HG02642 (cell line): ENCODE measurements around the gene TJP1.
"Not testable (repeated sequence)": the region's sequence is repeated elsewhere in the genome, so short reads cannot be mapped to it uniquely, and the experiment has no call there.

ENCODE experiments used
- ATAC-seq: cut with Tn5 transposase; IDR thresholded peaks from one replicate; pipeline ENCODE4 v1.9.1; 2021; ENCODE audit warnings: mild to moderate bottlenecking; ENCODE audit not compliant: unreplicated experiment, poor library complexity

The TJP1 gene

GRCh38 chr15:29687204-29687815 lies 135.0 kb downstream of the TJP1 start:
- no peak for ATAC-seq

GRCh38 chr15:29686445-29687203 lies 135.6 kb downstream of the TJP1 start:
- no peak for ATAC-seq

- ATAC-seq, result no peak
Measured at GRCh38 chr15:29686079-29686425, 136.2 kb downstream of the TJP1 start.

GRCh38 chr15:29685156-29686078 lies 136.9 kb downstream of the TJP1 start:
- no peak for ATAC-seq

- no peak for ATAC-seq
Measured at GRCh38 chr15:29682781-29683180, 139.5 kb downstream of the TJP1 start.

GRCh38 chr15:29682361-29682760 lies 139.9 kb downstream of the TJP1 start:
- ATAC-seq, result no peak

GRCh38 chr15:29681946-29682345 lies 140.3 kb downstream of the TJP1 start:
- ATAC-seq, result no peak

- ATAC-seq, result no peak
Measured at GRCh38 chr15:29681166-29681845, 141.0 kb downstream of the TJP1 start.

GRCh38 chr15:29680465-29681165 lies 141.7 kb downstream of the TJP1 start:
- ATAC-seq, result no peak

- ATAC-seq, result no peak
Measured at GRCh38 chr15:29678504-29679034, 143.7 kb downstream of the TJP1 start.

- no peak for ATAC-seq
Measured at GRCh38 chr15:29677871-29678461, 144.3 kb downstream of the TJP1 start.

- ATAC-seq, result no peak
Measured at GRCh38 chr15:29677455-29677854, 144.8 kb downstream of the TJP1 start.

GRCh38 chr15:29676961-29677402 lies 145.3 kb downstream of the TJP1 start:
- ATAC-seq, result no peak

GRCh38 chr15:29676374-29676960 lies 145.8 kb downstream of the TJP1 start:
- ATAC-seq, result not testable (repeated sequence)

GRCh38 chr15:29675791-29676301 lies 146.4 kb downstream of the TJP1 start:
- no peak for ATAC-seq

GRCh38 chr15:29674661-29675533 lies 147.4 kb downstream of the TJP1 start:
- no peak for ATAC-seq

GRCh38 chr15:29672923-29673809 lies 149.1 kb downstream of the TJP1 start:
- ATAC-seq, result no peak
